PC-3 (cell line): ENCODE results near the gene HSD11B1.

Experiments used
- CTCF ChIP-seq: fragments of 300-600 bp; sonication (generic); conservative IDR thresholded peaks from 2 replicates; pipeline ENCODE4 v1.5.1; 2017; ENCODE audit warnings: antibody characterized with exemption, low read depth, mild to moderate bottlenecking, low read length
- EZH2 ChIP-seq: fragments of 300-600 bp; sonication (generic); IDR thresholded peaks from one replicate; pipeline ENCODE4 v1.6.1; 2017; ENCODE audit warnings: antibody characterized with exemption, mild to moderate bottlenecking, low read length; ENCODE audit not compliant: unreplicated experiment
- EZH2phosphoT487 ChIP-seq: fragments of 300-600 bp; sonication (generic); IDR thresholded peaks from 2 replicates; pipeline ENCODE4 v1.6.1; 2018; ENCODE audit warnings: mild to moderate bottlenecking, antibody characterized with exemption, low read length, borderline replicate concordance

- TF ChIP-seq CTCF: no peak
- TF ChIP-seq EZH2: no peak
- TF ChIP-seq EZH2phosphoT487: no peak
Observed at GRCh38 chr1:209778102-209778501, 73.5 kb downstream of the HSD11B1 start.
